ENCODE measurements around the gene SEZ6L.

SEZ6L gene

DNA sequence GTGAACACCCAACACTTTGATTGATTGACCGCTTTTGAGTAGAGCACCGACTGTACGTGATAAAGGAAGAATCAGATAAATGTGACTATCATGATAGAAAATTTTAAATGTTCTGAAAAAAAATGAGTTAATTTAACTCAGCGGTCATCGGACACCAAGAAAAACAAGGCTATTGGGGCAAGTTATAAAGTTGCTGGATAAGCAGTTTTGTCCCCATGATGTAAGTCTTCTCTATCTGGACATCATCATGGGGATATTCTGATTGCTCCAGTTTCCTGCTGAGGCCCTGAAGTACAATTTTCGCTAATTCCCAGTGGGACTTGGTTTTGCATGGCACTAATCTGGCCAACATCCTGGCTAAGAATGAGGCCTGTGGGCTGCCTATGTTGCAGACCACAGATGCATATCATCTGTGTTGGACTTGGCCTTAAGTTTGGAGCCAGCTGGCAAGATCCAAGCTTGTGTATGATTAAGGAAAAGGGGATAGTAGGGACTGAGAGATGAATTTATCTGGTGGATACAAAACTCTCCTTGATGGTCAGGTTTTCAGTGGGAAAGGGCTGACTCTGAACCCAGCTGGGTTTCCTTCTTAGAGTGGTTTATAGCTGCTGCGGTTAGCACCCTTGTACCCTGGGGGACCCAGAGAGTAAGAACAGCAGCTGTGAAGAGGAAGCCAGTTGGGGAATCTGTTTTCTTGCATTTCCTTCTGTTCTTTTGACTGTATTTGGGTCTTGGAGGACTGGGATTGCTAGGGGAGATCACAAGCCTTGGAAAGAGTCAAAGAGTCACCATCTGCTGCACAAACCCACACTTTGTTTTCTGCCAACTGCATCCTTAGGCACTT is 118.3 kb downstream of the SEZ6L start:
- H3K27me3 ChIP-seq (ENCODE audit: insufficient read depth, poor library complexity, severe bottlenecking): no peaks in the 10 kb centered on the region
- no peak overlapping the region for H3K27ac ChIP-seq (replicated peaks)
- DNase-seq (ENCODE audit: low read depth in 1 of 2, low spot score in 1 of 2): no peak
- H3K4me3 ChIP-seq (replicated peaks; ENCODE audit: insufficient read depth, low read length): no peak overlapping the region
- TF ChIP-seq POLR2AphosphoS5 (IDR thresholded peaks at IDR 0.05; ENCODE audit: low read depth) (no peak), GABPA (IDR thresholded peaks at IDR 0.05; ENCODE audit: low read depth) (no peak), SPI1 (IDR thresholded peaks at IDR 0.05; ENCODE audit: borderline replicate concordance, low read depth) (no peak)
- TF ChIP-seq, protein P1, sequence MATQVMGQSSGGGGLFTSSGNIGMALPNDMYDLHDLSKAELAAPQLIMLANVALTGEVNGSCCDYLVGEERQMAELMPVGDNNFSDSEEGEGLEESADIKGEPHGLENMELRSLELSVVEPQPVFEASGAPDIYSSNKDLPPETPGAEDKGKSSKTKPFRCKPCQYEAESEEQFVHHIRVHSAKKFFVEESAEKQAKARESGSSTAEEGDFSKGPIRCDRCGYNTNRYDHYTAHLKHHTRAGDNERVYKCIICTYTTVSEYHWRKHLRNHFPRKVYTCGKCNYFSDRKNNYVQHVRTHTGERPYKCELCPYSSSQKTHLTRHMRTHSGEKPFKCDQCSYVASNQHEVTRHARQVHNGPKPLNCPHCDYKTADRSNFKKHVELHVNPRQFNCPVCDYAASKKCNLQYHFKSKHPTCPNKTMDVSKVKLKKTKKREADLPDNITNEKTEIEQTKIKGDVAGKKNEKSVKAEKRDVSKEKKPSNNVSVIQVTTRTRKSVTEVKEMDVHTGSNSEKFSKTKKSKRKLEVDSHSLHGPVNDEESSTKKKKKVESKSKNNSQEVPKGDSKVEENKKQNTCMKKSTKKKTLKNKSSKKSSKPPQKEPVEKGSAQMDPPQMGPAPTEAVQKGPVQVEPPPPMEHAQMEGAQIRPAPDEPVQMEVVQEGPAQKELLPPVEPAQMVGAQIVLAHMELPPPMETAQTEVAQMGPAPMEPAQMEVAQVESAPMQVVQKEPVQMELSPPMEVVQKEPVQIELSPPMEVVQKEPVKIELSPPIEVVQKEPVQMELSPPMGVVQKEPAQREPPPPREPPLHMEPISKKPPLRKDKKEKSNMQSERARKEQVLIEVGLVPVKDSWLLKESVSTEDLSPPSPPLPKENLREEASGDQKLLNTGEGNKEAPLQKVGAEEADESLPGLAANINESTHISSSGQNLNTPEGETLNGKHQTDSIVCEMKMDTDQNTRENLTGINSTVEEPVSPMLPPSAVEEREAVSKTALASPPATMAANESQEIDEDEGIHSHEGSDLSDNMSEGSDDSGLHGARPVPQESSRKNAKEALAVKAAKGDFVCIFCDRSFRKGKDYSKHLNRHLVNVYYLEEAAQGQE (IDR thresholded peaks at IDR 0.05; ENCODE audit: insufficient replicate concordance, low read depth): no peak
- TF ChIP-seq, protein P2, sequence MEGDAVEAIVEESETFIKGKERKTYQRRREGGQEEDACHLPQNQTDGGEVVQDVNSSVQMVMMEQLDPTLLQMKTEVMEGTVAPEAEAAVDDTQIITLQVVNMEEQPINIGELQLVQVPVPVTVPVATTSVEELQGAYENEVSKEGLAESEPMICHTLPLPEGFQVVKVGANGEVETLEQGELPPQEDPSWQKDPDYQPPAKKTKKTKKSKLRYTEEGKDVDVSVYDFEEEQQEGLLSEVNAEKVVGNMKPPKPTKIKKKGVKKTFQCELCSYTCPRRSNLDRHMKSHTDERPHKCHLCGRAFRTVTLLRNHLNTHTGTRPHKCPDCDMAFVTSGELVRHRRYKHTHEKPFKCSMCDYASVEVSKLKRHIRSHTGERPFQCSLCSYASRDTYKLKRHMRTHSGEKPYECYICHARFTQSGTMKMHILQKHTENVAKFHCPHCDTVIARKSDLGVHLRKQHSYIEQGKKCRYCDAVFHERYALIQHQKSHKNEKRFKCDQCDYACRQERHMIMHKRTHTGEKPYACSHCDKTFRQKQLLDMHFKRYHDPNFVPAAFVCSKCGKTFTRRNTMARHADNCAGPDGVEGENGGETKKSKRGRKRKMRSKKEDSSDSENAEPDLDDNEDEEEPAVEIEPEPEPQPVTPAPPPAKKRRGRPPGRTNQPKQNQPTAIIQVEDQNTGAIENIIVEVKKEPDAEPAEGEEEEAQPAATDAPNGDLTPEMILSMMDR (IDR thresholded peaks at IDR 0.05; ENCODE audit: insufficient read depth, low read length): no peak

DNA sequence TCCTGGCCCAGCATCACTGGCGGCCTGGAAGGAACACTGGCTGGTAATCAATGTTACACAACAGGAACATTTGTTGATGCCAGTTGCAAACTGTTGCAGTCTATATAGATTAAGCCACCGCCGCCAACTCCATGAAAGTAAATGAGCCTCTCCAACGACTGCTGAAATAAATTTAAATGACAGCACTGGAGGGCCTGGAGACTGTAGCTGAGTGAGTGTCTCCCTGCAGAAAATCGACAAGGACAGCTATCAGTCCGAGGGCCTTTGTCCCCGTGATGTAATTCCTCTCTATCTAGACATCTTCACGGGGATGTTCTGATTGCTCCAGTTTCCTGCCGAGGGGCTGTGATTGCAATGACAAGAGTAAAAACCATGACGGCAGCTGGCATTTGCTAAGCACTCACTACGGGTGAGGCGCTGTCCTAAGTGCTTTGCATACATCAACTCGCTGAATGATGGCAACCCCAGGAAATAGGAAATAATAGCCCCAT is 120.4 kb downstream of the SEZ6L start:
- H3K4me3 ChIP-seq (replicated peaks; ENCODE audit: insufficient read depth, low read length): no peak overlapping the region
- H3K27ac ChIP-seq (replicated peaks): no peak overlapping the region
- no peak for DNase-seq (ENCODE audit: low read depth in 1 of 2, low spot score in 1 of 2)
- TF ChIP-seq SPI1 (IDR thresholded peaks at IDR 0.05; ENCODE audit: borderline replicate concordance, low read depth): no peak
- H3K27me3 ChIP-seq (ENCODE audit: insufficient read depth, poor library complexity, severe bottlenecking): no peaks in the 10 kb centered on the region

DNA sequence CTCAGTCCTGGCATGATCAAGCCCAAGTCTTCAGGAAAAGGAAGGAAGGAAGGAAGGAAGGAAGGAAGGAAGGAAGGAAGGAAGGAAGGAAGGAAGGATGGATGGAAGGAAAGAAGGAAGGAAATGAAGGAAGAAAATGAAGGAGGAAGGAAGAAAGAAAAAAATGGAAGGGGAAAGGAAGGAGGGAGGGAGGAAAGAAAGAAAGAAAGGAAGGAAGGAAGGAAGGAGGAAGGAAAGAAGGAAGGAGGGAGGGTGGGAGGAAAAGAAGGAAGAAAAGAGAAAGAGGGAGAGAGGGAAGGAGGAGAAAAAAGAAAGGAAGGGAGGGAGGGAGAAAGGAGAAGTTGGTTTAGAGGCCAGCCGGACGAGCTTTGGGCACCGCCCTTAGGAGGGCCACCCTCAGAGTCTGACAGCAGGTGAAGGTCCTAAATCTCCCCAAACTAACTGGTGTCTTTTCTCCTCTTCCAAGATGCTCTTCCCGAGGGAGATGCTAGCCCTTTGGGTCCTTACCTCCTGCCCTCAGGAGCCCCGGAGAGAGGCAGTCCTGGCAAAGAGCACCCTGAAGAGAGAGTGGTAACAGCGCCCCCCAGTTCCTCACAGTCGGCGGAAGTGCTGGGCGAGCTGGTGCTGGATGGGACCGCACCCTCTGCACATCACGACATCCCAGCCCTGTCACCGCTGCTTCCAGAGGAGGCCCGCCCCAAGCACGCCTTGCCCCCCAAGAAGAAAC is 122.8 kb downstream of the SEZ6L start:
- H3K27me3 ChIP-seq (ENCODE audit: insufficient read depth, poor library complexity, severe bottlenecking): no peaks in the 10 kb centered on the region
- DNase-seq (ENCODE audit: low read depth in 1 of 2, low spot score in 1 of 2): no peak
- H3K27ac ChIP-seq (replicated peaks): no peak overlapping the region
- no peak overlapping the region for H3K4me3 ChIP-seq (replicated peaks; ENCODE audit: insufficient read depth, low read length)
- TF ChIP-seq SPI1 (IDR thresholded peaks at IDR 0.05; ENCODE audit: borderline replicate concordance, low read depth) (no peak), GABPA (IDR thresholded peaks at IDR 0.05; ENCODE audit: low read depth) (no peak), POLR2AphosphoS5 (IDR thresholded peaks at IDR 0.05; ENCODE audit: low read depth) (no peak)
- TF ChIP-seq, protein P2 (IDR thresholded peaks at IDR 0.05; ENCODE audit: insufficient read depth, low read length): no peak
- TF ChIP-seq, protein P1 (IDR thresholded peaks at IDR 0.05; ENCODE audit: insufficient replicate concordance, low read depth): no peak

DNA sequence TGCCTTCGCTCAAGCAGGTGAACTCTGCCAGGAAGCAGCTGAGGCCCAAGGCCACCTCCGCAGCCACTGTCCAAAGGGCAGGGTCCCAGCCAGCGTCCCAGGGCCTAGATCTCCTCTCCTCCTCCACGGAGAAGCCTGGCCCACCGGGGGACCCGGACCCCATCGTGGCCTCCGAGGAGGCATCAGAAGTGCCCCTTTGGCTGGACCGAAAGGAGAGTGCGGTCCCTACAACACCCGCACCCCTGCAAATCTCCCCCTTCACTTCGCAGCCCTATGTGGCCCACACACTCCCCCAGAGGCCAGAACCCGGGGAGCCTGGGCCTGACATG is 123.4 kb downstream of the SEZ6L start:
- Histone ChIP-seq H3K4me3 (replicated peaks; ENCODE audit: insufficient read depth, low read length) (no peak overlapping the region), H3K27ac (replicated peaks) (no peak overlapping the region), H3K27me3 (ENCODE audit: insufficient read depth, poor library complexity, severe bottlenecking) (no peaks in the 10 kb centered on the region)
- TF ChIP-seq, protein P2 (IDR thresholded peaks at IDR 0.05; ENCODE audit: insufficient read depth, low read length): no peak
- no peak for TF ChIP-seq POLR2AphosphoS5 (IDR thresholded peaks at IDR 0.05; ENCODE audit: low read depth)
- TF ChIP-seq GABPA (IDR thresholded peaks at IDR 0.05; ENCODE audit: low read depth): no peak
- no peak for TF ChIP-seq SPI1 (IDR thresholded peaks at IDR 0.05; ENCODE audit: borderline replicate concordance, low read depth)
- TF ChIP-seq, protein P1 (IDR thresholded peaks at IDR 0.05; ENCODE audit: insufficient replicate concordance, low read depth): no peak
- no peak for DNase-seq (ENCODE audit: low read depth in 1 of 2, low spot score in 1 of 2)
